SK-N-SH treated with all-trans-retinoic acid at 6 μM for 48 hours (cell line): ENCODE measurements around the gene GABBR2.

Source experiments
- ATAC-seq: fragments of 200-7000 bp; cut with Tn5 transposase; 3 replicates; pipeline ENCODE4 v1.9.1; 2020; ENCODE audit warnings: mild to moderate bottlenecking, moderate library complexity
- ARNTL ChIP-seq: fragments of 450-650 bp; formaldehyde crosslinking; IDR thresholded peaks from 2 replicates; pipeline ENCODE4 v1.5.0; 2020; ENCODE audit warnings: low read depth, mild to moderate bottlenecking, moderate library complexity, borderline replicate concordance
- BACH2 ChIP-seq: fragments of 250-450 bp; sonication (Bioruptor Pico); IDR thresholded peaks from 2 replicates; pipeline ENCODE4 v1.9.0; 2021; ENCODE audit warnings: mild to moderate bottlenecking, borderline replicate concordance
- CREB5 ChIP-seq: fragments of 250-450 bp; sonication (Bioruptor Pico); IDR thresholded peaks from 2 replicates; pipeline ENCODE4 v1.5.1; 2020; ENCODE audit warnings: low read depth, mild to moderate bottlenecking, moderate library complexity
- CSDC2 ChIP-seq: fragments of 250-450 bp; sonication (Bioruptor Pico); IDR thresholded peaks from 2 replicates; pipeline ENCODE4 v1.5.0; 2020; ENCODE audit warnings: mild to moderate bottlenecking, moderate library complexity
- CSRNP3 ChIP-seq: fragments of 250-450 bp; sonication (Bioruptor Pico); IDR thresholded peaks from 2 replicates; pipeline ENCODE4 v1.5.1; 2021; ENCODE audit warnings: mild to moderate bottlenecking, moderate library complexity
- ESRRG ChIP-seq: fragments of 250-450 bp; sonication (Bioruptor Pico); IDR thresholded peaks from 2 replicates; pipeline ENCODE4 v1.6.1; 2021; ENCODE audit warnings: mild to moderate bottlenecking
- GLIS3 ChIP-seq: fragments of 250-450 bp; sonication (Bioruptor Pico); IDR thresholded peaks from 2 replicates; pipeline ENCODE4 v1.5.0; 2020; ENCODE audit warnings: mild to moderate bottlenecking, moderate library complexity
- ISL1 ChIP-seq: fragments of 250-450 bp; sonication (Bioruptor Pico); IDR thresholded peaks from 2 replicates; pipeline ENCODE4 v2.1.2; 2022; ENCODE audit warnings: mild to moderate bottlenecking, moderate library complexity
- POU6F1 ChIP-seq: fragments of 250-450 bp; sonication (Bioruptor Pico); IDR thresholded peaks from 2 replicates; pipeline ENCODE4 v1.8.0; 2021; ENCODE audit warnings: low read depth, mild to moderate bottlenecking, moderate library complexity, borderline replicate concordance
- PPARA ChIP-seq: fragments of 250-450 bp; sonication (Bioruptor Pico); IDR thresholded peaks from 2 replicates; pipeline ENCODE4 v1.5.0; 2020; ENCODE audit warnings: mild to moderate bottlenecking, borderline replicate concordance
- RARB ChIP-seq: fragments of 250-450 bp; sonication (Bioruptor Pico); IDR thresholded peaks from 2 replicates; pipeline ENCODE4 v1.8.0; 2021; ENCODE audit warnings: mild to moderate bottlenecking, moderate library complexity
- SNAI2 ChIP-seq: fragments of 250-450 bp; sonication (Bioruptor Pico); IDR thresholded peaks from 2 replicates; pipeline ENCODE4 v1.5.0; 2020; ENCODE audit warnings: mild to moderate bottlenecking, moderate library complexity
- TOX ChIP-seq: fragments of 250-450 bp; sonication (Bioruptor Pico); IDR thresholded peaks from 2 replicates; pipeline ENCODE4 v1.8.0; 2021; ENCODE audit warnings: mild to moderate bottlenecking, moderate library complexity, borderline replicate concordance
- ZC3H10 ChIP-seq: fragments of 250-450 bp; sonication (Bioruptor Pico); IDR thresholded peaks from 2 replicates; pipeline ENCODE4 v1.5.1; 2021; ENCODE audit warnings: mild to moderate bottlenecking, moderate library complexity
- ZFP30 ChIP-seq: fragments of 450-650 bp; formaldehyde crosslinking; IDR thresholded peaks from 2 replicates; pipeline ENCODE4 v1.5.0; 2022; ENCODE audit warnings: mild to moderate bottlenecking, moderate library complexity
- ZNF565 ChIP-seq: fragments of 450-650 bp; formaldehyde crosslinking; conservative IDR thresholded peaks from 2 replicates; pipeline ENCODE4 v1.5.0; 2020; ENCODE audit warnings: low read depth, mild to moderate bottlenecking, moderate library complexity
- ZNF70 ChIP-seq: fragments of 450-650 bp; formaldehyde crosslinking; IDR thresholded peaks from 2 replicates; pipeline ENCODE4 v1.5.0; 2020; ENCODE audit warnings: mild to moderate bottlenecking, moderate library complexity
- ZNF8 ChIP-seq: fragments of 450-650 bp; formaldehyde crosslinking; IDR thresholded peaks from 2 replicates; pipeline ENCODE4 v1.5.0; 2020; ENCODE audit warnings: mild to moderate bottlenecking, moderate library complexity
- TF ChIP-seq, protein P1 (sequence below): fragments of 250-450 bp; sonication (Bioruptor Pico); IDR thresholded peaks from 2 replicates; pipeline ENCODE4 v1.5.0; 2020; ENCODE audit warnings: mild to moderate bottlenecking, moderate library complexity

GABBR2 gene

GRCh38 chr9:98552331-98552730, 156.4 kb downstream of the GABBR2 start:
- TF ChIP-seq ZNF70 = no peak
- TF ChIP-seq POU6F1 = no peak
- no peak for TF ChIP-seq SNAI2 (CRISPR knock-in tag)
- TF ChIP-seq CSDC2 (CRISPR knock-in tag) = no peak
- TF ChIP-seq, protein P1, sequence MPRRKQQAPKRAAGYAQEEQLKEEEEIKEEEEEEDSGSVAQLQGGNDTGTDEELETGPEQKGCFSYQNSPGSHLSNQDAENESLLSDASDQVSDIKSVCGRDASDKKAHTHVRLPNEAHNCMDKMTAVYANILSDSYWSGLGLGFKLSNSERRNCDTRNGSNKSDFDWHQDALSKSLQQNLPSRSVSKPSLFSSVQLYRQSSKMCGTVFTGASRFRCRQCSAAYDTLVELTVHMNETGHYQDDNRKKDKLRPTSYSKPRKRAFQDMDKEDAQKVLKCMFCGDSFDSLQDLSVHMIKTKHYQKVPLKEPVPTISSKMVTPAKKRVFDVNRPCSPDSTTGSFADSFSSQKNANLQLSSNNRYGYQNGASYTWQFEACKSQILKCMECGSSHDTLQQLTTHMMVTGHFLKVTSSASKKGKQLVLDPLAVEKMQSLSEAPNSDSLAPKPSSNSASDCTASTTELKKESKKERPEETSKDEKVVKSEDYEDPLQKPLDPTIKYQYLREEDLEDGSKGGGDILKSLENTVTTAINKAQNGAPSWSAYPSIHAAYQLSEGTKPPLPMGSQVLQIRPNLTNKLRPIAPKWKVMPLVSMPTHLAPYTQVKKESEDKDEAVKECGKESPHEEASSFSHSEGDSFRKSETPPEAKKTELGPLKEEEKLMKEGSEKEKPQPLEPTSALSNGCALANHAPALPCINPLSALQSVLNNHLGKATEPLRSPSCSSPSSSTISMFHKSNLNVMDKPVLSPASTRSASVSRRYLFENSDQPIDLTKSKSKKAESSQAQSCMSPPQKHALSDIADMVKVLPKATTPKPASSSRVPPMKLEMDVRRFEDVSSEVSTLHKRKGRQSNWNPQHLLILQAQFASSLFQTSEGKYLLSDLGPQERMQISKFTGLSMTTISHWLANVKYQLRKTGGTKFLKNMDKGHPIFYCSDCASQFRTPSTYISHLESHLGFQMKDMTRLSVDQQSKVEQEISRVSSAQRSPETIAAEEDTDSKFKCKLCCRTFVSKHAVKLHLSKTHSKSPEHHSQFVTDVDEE (CRISPR knock-in tag) = no peak
- TF ChIP-seq BACH2 (CRISPR knock-in tag) = no peak
- TF ChIP-seq ARNTL = no peak
- no peak for TF ChIP-seq CSRNP3 (CRISPR knock-in tag)
- TF ChIP-seq ISL1 = no peak
- no peak for TF ChIP-seq GLIS3
- no peak for TF ChIP-seq CREB5 (CRISPR knock-in tag)
- no peak for TF ChIP-seq RARB (CRISPR knock-in tag)
- no peak for TF ChIP-seq ESRRG (CRISPR knock-in tag)
- TF ChIP-seq PPARA = no peak
- TF ChIP-seq ZC3H10 (CRISPR knock-in tag) = no peak
- TF ChIP-seq ZNF8 (CRISPR knock-in tag) = no peak
- TF ChIP-seq ZFP30 (CRISPR knock-in tag) = no peak
- no peak for TF ChIP-seq ZNF565 (CRISPR knock-in tag)
- TF ChIP-seq, all 23 proteins: peak for 0

GRCh38 chr9:98551511-98552286, 157.0 kb downstream of the GABBR2 start:
- peak; percentile 34; the same call in 2 of the 3 replicates for ATAC-seq
- TF ChIP-seq CSRNP3 (CRISPR knock-in tag) = no peak
- TF ChIP-seq ZC3H10 (CRISPR knock-in tag) = no peak
- TF ChIP-seq BACH2 (CRISPR knock-in tag) = no peak
- TF ChIP-seq ARNTL = no peak
- no peak for TF ChIP-seq RARB (CRISPR knock-in tag)
- no peak for TF ChIP-seq POU6F1
- TF ChIP-seq ESRRG (CRISPR knock-in tag) = no peak
- TF ChIP-seq TOX (CRISPR knock-in tag) = no peak
- TF ChIP-seq ZNF8 (CRISPR knock-in tag) = no peak
- TF ChIP-seq, all 23 proteins: peak for 0

More at GRCh38 chr9:98552331-98552730, 156.4 kb downstream of the GABBR2 start:
- ATAC-seq = no peak
